DND-41 (cell line): ENCODE measurements around the gene GUCA1A.

ENCODE experiments used
- ATAC-seq: fragments of 200-7000 bp; cut with Tn5 transposase; 3 replicates; pipeline ENCODE4 v1.9.1; 2021; ENCODE audit warnings: low read depth; ENCODE audit not compliant: insufficient read depth
- DNase-seq: peaks from one replicate; pipeline ENCODE4 v3.0.0-alpha.2; 2020
- H2AFZ ChIP-seq: 2 replicates; pipeline ENCODE4 v1.6.0; 2012; ENCODE audit warnings: low read depth, low read length
- H3K27ac ChIP-seq: 2 replicates; pipeline ENCODE4 v1.5.1; 2012; ENCODE audit warnings: low read length, inconsistent platforms
- H3K27me3 ChIP-seq: fragments of 200-600 bp; sonication (generic); 2 replicates; pipeline ENCODE4 v1.6.0; 2012; ENCODE audit warnings: low read length, mild to moderate bottlenecking, inconsistent platforms; ENCODE audit not compliant: insufficient read depth, poor library complexity
- H3K36me3 ChIP-seq: 2 replicates; pipeline ENCODE4 v1.5.1; 2012; ENCODE audit warnings: low read length, inconsistent platforms; ENCODE audit not compliant: insufficient read depth
- H3K4me1 ChIP-seq: 2 replicates; pipeline ENCODE4 v1.5.1; 2012; ENCODE audit warnings: mild to moderate bottlenecking, low read length; ENCODE audit not compliant: insufficient read depth
- H3K4me2 ChIP-seq: 2 replicates; pipeline ENCODE4 v1.6.0; 2012; ENCODE audit warnings: mild to moderate bottlenecking, moderate library complexity, low read length, inconsistent platforms; ENCODE audit not compliant: insufficient read depth
- H3K4me3 ChIP-seq, 2 experiments: fragments of 200-600 bp in 1 of 2; shearing (Covaris generic) in 1 of 2; 2 replicates each; pipeline ENCODE4 v1.5.1; 2012 to 2016; ENCODE audit warnings: inconsistent platforms in 2 of 2, low read length in 2 of 2, mild to moderate bottlenecking in 2 of 2, low read depth in 1 of 2, moderate library complexity in 1 of 2
- H3K79me2 ChIP-seq: 2 replicates; pipeline ENCODE4 v1.6.0; 2012; ENCODE audit warnings: low read length, inconsistent platforms; ENCODE audit not compliant: insufficient read depth
- H3K9ac ChIP-seq: 2 replicates; pipeline ENCODE4 v1.6.0; 2012; ENCODE audit warnings: low read depth, mild to moderate bottlenecking, inconsistent platforms, low read length, moderate library complexity
- H3K9me3 ChIP-seq: 2 replicates; pipeline ENCODE4 v1.5.1; 2012; ENCODE audit warnings: low read length, moderate library complexity, mild to moderate bottlenecking, inconsistent platforms; ENCODE audit not compliant: insufficient read depth, severe bottlenecking
- H4K20me1 ChIP-seq: 2 replicates; pipeline ENCODE4 v1.6.0; 2012; ENCODE audit warnings: low read length; ENCODE audit not compliant: insufficient read depth
- EZH2 ChIP-seq: IDR thresholded peaks from 3 replicates; pipeline ENCODE4 v1.6.1; 2012; ENCODE audit warnings: borderline replicate concordance, low read depth, mild to moderate bottlenecking, moderate library complexity, low read length, inconsistent platforms; ENCODE audit not compliant: severe bottlenecking
- TF ChIP-seq, protein P1 (sequence below): IDR thresholded peaks from 2 replicates; pipeline ENCODE4 v1.5.1; 2012; ENCODE audit warnings: borderline replicate concordance, low read length, moderate library complexity, mild to moderate bottlenecking; ENCODE audit not compliant: poor library complexity, severe bottlenecking; ENCODE audit errors: extremely low read depth

The GUCA1A gene

DNA sequence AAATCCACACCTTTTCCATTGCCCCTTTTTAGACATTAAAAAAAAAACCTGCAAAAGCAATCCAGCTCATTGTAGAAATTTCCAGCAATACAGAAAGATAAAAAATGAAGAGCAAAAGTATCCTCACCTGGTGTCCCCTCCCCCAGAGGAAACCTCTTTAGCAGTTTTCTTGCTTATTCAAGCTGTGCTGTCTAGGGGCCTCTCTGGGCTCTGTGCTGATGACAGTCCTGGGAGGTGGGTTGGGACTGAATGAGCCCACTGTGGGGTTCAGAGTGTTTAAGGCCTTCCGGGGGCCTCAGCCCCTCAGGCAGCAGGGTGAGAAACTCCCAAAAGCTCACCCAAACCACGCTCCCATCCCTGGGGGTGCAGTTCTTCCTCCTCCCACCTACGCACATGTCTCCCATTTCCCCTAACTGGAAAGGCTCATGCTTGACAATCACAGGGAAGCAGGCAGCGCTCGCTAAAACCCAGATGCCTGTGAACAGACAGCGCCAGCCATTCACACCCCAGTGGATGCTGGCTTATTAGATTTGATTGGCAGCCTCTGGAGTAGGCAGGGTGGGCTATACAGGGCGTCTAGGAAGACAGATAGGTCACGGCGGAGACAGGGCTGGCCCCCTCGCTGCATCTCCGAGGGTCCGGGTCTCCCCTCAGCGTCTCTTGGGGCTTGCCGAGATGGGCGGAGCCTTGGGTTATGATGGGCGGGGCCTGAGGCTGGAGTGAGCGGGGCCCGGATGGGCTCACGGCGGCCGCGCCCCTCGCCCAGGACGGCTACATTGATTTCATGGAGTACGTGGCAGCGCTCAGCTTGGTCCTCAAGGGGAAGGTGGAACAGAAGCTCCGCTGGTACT is 4.6 kb downstream of the GUCA1A start:
- Histone ChIP-seq H3K4me1 (no peaks in the 10 kb centered on the region), H3K27ac (no peak overlapping the region)

DNA sequence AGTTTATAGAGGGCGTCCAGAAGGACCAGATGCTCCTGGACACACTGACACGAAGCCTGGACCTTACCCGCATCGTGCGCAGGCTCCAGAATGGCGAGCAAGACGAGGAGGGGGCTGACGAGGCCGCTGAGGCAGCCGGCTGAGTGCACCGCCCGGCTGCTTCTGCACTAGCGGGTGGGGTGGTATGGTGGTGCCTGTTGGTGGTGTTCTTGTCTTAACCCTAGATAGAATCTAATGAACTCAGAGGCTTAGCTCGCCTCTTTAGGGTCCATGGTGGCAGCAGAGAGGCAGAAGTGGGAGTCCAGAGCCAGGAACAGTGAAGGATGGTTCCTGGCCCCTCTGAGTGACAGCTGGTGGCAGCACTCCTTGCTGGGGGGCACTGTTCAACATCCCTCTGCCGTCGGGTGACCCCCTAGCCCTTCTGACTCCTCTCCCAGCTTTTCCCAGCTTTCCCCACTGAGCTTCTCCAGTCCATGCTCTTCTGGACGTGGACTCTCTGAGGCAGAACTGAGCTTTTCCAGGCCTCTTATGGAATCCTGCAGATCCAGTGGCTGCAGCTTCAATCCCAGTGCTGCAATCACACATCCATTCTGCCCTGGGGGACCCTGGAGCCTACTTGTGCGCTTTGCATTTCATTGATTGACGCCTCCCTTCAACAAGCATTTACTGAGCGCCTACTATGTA is 6.2 kb downstream of the GUCA1A start:
- no peak for DNase-seq

More for the DNA sequence above, 4.6 kb downstream of the GUCA1A start:
- ATAC-seq (no peak), DNase-seq (no peak)
- Histone ChIP-seq H3K9me3 (no peaks in the 10 kb centered on the region), H3K36me3 (no peaks in the 10 kb centered on the region), H3K79me2 (no peaks in the 10 kb centered on the region), H3K27me3 (no peaks in the 10 kb centered on the region), H3K4me2 (no peak overlapping the region), H4K20me1 (no peaks in the 10 kb centered on the region), H2AFZ (no peak overlapping the region), H3K9ac (no peak overlapping the region), H3K4me3 (no peak overlapping the region)
- no peak for TF ChIP-seq EZH2
- TF ChIP-seq, protein P1, sequence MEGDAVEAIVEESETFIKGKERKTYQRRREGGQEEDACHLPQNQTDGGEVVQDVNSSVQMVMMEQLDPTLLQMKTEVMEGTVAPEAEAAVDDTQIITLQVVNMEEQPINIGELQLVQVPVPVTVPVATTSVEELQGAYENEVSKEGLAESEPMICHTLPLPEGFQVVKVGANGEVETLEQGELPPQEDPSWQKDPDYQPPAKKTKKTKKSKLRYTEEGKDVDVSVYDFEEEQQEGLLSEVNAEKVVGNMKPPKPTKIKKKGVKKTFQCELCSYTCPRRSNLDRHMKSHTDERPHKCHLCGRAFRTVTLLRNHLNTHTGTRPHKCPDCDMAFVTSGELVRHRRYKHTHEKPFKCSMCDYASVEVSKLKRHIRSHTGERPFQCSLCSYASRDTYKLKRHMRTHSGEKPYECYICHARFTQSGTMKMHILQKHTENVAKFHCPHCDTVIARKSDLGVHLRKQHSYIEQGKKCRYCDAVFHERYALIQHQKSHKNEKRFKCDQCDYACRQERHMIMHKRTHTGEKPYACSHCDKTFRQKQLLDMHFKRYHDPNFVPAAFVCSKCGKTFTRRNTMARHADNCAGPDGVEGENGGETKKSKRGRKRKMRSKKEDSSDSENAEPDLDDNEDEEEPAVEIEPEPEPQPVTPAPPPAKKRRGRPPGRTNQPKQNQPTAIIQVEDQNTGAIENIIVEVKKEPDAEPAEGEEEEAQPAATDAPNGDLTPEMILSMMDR: no peak

DNA sequence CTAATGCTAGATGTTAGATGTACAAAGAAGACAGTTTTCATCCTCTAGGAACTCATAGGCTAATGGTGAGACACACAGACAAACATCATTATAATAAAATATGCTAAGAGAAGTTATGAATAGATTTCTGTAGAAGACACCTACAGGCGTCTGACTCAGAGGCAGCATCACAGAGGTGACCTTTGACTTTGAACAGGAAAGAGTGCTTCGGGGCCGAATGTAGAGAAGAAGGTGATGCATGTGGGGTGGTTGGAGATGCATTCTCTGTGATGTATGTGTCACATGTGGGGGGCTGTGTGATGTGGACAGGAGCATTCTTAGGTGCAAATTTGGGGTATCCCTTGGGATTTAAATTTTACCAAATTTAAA is 6.8 kb downstream of the GUCA1A start:
- H3K79me2 ChIP-seq: no peaks in the 10 kb centered on the region
- no peaks in the 10 kb centered on the region for H3K27me3 ChIP-seq
- TF ChIP-seq EZH2: no peak
- TF ChIP-seq, protein P1: no peak
- no peak overlapping the region for H3K27ac ChIP-seq
- no peaks in the 10 kb centered on the region for H3K4me1 ChIP-seq
- no peak overlapping the region for H3K4me3 ChIP-seq
- no peaks in the 10 kb centered on the region for H3K36me3 ChIP-seq
- DNase-seq (no peak), ATAC-seq (no peak)
- H3K9ac ChIP-seq: no peak overlapping the region
- H4K20me1 ChIP-seq: no peaks in the 10 kb centered on the region
- H2AFZ ChIP-seq: no peak overlapping the region
- no peak overlapping the region for H3K4me2 ChIP-seq
- no peaks in the 10 kb centered on the region for H3K9me3 ChIP-seq

More for the DNA sequence above, 6.2 kb downstream of the GUCA1A start:
- Histone ChIP-seq H3K79me2 (no peaks in the 10 kb centered on the region), H3K27ac (no peak overlapping the region), H3K9ac (no peak overlapping the region), H3K4me3 (no peak overlapping the region), H3K36me3 (no peaks in the 10 kb centered on the region), H3K4me1 (no peaks in the 10 kb centered on the region), H3K4me2 (no peak overlapping the region), H4K20me1 (no peaks in the 10 kb centered on the region), H3K27me3 (no peaks in the 10 kb centered on the region), H3K9me3 (no peaks in the 10 kb centered on the region), H2AFZ (no peak overlapping the region)
- TF ChIP-seq, protein P1: no peak
- TF ChIP-seq EZH2: no peak
- no peak for ATAC-seq
